ENCODE data around the gene MID1IP1. TPM values are rescaled to one million over a fixed set of nuclear protein-coding genes. Genes with fewer than 3 reads are reported as not detected.

Gene MID1IP1
- polyA plus RNA-seq, 1 donor from 2014 or later = 8.2 TPM

GRCh38 chrX:38774249-38774648, 27.0 kb upstream of the MID1IP1 start:
- no peaks in the 10 kb centered on the region for H3K27me3 ChIP-seq (ENCODE audit: insufficient read depth, low read depth, low read length)
- H3K9ac ChIP-seq (ENCODE audit: low read length) = no peak overlapping the region
- H4K20me1 ChIP-seq (ENCODE audit: insufficient read depth) = no peaks in the 10 kb centered on the region

DNA sequence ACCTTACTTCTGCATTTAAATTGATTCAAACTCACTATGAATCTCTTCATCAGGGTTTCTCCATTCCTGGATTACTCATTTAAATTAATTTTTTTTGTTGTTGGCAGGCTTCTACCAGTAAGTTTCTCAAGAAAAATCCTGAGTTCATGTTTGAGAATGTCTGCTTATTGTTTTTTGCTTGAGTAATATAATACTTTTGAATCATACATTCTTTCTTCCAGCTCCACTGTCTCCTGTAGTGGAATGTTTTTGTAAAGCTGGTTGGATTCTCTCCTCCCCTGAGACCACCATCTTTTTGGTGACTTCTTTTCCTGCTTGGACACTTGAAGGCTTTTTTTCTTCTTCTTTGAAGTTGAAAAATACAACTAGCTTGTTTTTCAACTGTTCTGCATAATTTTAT, 4.3 kb upstream of the MID1IP1 start:
- H3K27ac ChIP-seq (ENCODE audit: low read length) = no peak overlapping the region
- no peaks in the 10 kb centered on the region for H4K20me1 ChIP-seq (ENCODE audit: insufficient read depth)
- H3K36me3 ChIP-seq (ENCODE audit: insufficient read depth, low read length) = no peaks in the 10 kb centered on the region
- H3K9me2 ChIP-seq (ENCODE audit: insufficient read depth, low read length) = no peaks in the 10 kb centered on the region
- H3K79me2 ChIP-seq (replicated peaks; ENCODE audit: insufficient read depth, low read length) = no peaks in the 10 kb centered on the region
- no peak overlapping the region for H2AFZ ChIP-seq (ENCODE audit: low read depth, low read length)
- no peak overlapping the region for H3K4me3 ChIP-seq (ENCODE audit: low read length)
- no peaks in the 10 kb centered on the region for H3F3A ChIP-seq (ENCODE audit: insufficient read depth, low read length, poor library complexity, severe bottlenecking)
- H3K9ac ChIP-seq (ENCODE audit: low read length) = no peak overlapping the region
- TF ChIP-seq MXI1 (conservative IDR thresholded peaks at IDR 0.05; ENCODE audit: poor library complexity, severe bottlenecking) (no peak), SMC3 (conservative IDR thresholded peaks at IDR 0.05; ENCODE audit: poor library complexity) (no peak), RAD21 (conservative IDR thresholded peaks at IDR 0.05) (no peak), POLR2AphosphoS5 (IDR thresholded peaks at IDR 0.05) (no peak), TAF1 (IDR thresholded peaks at IDR 0.05; ENCODE audit: low read depth) (no peak), EZH2 (IDR thresholded peaks at IDR 0.05; ENCODE audit: borderline replicate concordance, insufficient read depth, low read length, poor library complexity, severe bottlenecking) (no peak)
- TF ChIP-seq, protein P1, sequence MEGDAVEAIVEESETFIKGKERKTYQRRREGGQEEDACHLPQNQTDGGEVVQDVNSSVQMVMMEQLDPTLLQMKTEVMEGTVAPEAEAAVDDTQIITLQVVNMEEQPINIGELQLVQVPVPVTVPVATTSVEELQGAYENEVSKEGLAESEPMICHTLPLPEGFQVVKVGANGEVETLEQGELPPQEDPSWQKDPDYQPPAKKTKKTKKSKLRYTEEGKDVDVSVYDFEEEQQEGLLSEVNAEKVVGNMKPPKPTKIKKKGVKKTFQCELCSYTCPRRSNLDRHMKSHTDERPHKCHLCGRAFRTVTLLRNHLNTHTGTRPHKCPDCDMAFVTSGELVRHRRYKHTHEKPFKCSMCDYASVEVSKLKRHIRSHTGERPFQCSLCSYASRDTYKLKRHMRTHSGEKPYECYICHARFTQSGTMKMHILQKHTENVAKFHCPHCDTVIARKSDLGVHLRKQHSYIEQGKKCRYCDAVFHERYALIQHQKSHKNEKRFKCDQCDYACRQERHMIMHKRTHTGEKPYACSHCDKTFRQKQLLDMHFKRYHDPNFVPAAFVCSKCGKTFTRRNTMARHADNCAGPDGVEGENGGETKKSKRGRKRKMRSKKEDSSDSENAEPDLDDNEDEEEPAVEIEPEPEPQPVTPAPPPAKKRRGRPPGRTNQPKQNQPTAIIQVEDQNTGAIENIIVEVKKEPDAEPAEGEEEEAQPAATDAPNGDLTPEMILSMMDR (IDR thresholded peaks at IDR 0.05; ENCODE audit: poor library complexity, severe bottlenecking) = no peak
- TF ChIP-seq, protein P2, sequence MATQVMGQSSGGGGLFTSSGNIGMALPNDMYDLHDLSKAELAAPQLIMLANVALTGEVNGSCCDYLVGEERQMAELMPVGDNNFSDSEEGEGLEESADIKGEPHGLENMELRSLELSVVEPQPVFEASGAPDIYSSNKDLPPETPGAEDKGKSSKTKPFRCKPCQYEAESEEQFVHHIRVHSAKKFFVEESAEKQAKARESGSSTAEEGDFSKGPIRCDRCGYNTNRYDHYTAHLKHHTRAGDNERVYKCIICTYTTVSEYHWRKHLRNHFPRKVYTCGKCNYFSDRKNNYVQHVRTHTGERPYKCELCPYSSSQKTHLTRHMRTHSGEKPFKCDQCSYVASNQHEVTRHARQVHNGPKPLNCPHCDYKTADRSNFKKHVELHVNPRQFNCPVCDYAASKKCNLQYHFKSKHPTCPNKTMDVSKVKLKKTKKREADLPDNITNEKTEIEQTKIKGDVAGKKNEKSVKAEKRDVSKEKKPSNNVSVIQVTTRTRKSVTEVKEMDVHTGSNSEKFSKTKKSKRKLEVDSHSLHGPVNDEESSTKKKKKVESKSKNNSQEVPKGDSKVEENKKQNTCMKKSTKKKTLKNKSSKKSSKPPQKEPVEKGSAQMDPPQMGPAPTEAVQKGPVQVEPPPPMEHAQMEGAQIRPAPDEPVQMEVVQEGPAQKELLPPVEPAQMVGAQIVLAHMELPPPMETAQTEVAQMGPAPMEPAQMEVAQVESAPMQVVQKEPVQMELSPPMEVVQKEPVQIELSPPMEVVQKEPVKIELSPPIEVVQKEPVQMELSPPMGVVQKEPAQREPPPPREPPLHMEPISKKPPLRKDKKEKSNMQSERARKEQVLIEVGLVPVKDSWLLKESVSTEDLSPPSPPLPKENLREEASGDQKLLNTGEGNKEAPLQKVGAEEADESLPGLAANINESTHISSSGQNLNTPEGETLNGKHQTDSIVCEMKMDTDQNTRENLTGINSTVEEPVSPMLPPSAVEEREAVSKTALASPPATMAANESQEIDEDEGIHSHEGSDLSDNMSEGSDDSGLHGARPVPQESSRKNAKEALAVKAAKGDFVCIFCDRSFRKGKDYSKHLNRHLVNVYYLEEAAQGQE (IDR thresholded peaks at IDR 0.05; ENCODE audit: borderline replicate concordance) = no peak
- H3K9me3 ChIP-seq (ENCODE audit: low read length) = no peaks in the 10 kb centered on the region
- H3K4me2 ChIP-seq (ENCODE audit: low read length) = no peak overlapping the region
- H3K27me3 ChIP-seq (ENCODE audit: insufficient read depth, low read depth, low read length) = no peaks in the 10 kb centered on the region

More at GRCh38 chrX:38774249-38774648, 27.0 kb upstream of the MID1IP1 start:
- TF ChIP-seq TAF1 (IDR thresholded peaks at IDR 0.05; ENCODE audit: low read depth) = no peak
- H3K79me2 ChIP-seq (replicated peaks; ENCODE audit: insufficient read depth, low read length) = no peaks in the 10 kb centered on the region
- no peaks in the 10 kb centered on the region for H3F3A ChIP-seq (ENCODE audit: insufficient read depth, low read length, poor library complexity, severe bottlenecking)
- no peak overlapping the region for H3K27ac ChIP-seq (ENCODE audit: low read length)
- H3K4me2 ChIP-seq (ENCODE audit: low read length) = no peak overlapping the region
- H3K9me2 ChIP-seq (ENCODE audit: insufficient read depth, low read length) = no peaks in the 10 kb centered on the region
- no peak overlapping the region for H2AFZ ChIP-seq (ENCODE audit: low read depth, low read length)
- no peaks in the 10 kb centered on the region for H3K9me3 ChIP-seq (ENCODE audit: low read length)
- H3K36me3 ChIP-seq (ENCODE audit: insufficient read depth, low read length) = no peaks in the 10 kb centered on the region
- H3K4me3 ChIP-seq (ENCODE audit: low read length) = no peak overlapping the region

- no peak for TF ChIP-seq TAF1 (IDR thresholded peaks at IDR 0.05; ENCODE audit: low read depth)
- no peak for TF ChIP-seq POLR2AphosphoS5 (IDR thresholded peaks at IDR 0.05)
- TF ChIP-seq, protein P1 (IDR thresholded peaks at IDR 0.05; ENCODE audit: poor library complexity, severe bottlenecking) = no peak
- no peak for TF ChIP-seq EP300 (conservative IDR thresholded peaks at IDR 0.05; ENCODE audit: poor library complexity, severe bottlenecking)
- no peak for TF ChIP-seq MXI1 (conservative IDR thresholded peaks at IDR 0.05; ENCODE audit: poor library complexity, severe bottlenecking)
- TF ChIP-seq RAD21 (conservative IDR thresholded peaks at IDR 0.05) = no peak
- TF ChIP-seq, protein P2 (IDR thresholded peaks at IDR 0.05; ENCODE audit: borderline replicate concordance) = no peak
- TF ChIP-seq SMC3 (conservative IDR thresholded peaks at IDR 0.05; ENCODE audit: poor library complexity) = no peak
- TF ChIP-seq EZH2 (IDR thresholded peaks at IDR 0.05; ENCODE audit: borderline replicate concordance, insufficient read depth, low read length, poor library complexity, severe bottlenecking) = no peak
- no peak overlapping the region for H3K4me2 ChIP-seq (ENCODE audit: low read length)
- no peak overlapping the region for H3K9ac ChIP-seq (ENCODE audit: low read length)
- no peak overlapping the region for H2AFZ ChIP-seq (ENCODE audit: low read depth, low read length)
- no peak overlapping the region for H3K4me3 ChIP-seq (ENCODE audit: low read length)
- peaks cover 3% of the 10 kb centered on the region for H3K79me2 ChIP-seq (replicated peaks; ENCODE audit: insufficient read depth, low read length)
- no peaks in the 10 kb centered on the region for H3K9me3 ChIP-seq (ENCODE audit: low read length)
- no peaks in the 10 kb centered on the region for H3K36me3 ChIP-seq (ENCODE audit: insufficient read depth, low read length)
- H3K27ac ChIP-seq (ENCODE audit: low read length) = no peak overlapping the region
- H3K9me2 ChIP-seq (ENCODE audit: insufficient read depth, low read length) = no peaks in the 10 kb centered on the region
- H4K20me1 ChIP-seq (ENCODE audit: insufficient read depth) = no peaks in the 10 kb centered on the region
- no peaks in the 10 kb centered on the region for H3F3A ChIP-seq (ENCODE audit: insufficient read depth, low read length, poor library complexity, severe bottlenecking)
- no peaks in the 10 kb centered on the region for H3K27me3 ChIP-seq (ENCODE audit: insufficient read depth, low read depth, low read length)
Measured at GRCh38 chrX:38798956-38799355, 2.3 kb upstream of the MID1IP1 start.

Measured in neural cell (in vitro differentiated cells).